Transverse colon (tissue), 4 donors: Measurements from ENCODE around the gene MARK2. TPM values are rescaled to one million over a fixed set of nuclear protein-coding genes. Genes with fewer than 3 reads are reported as not detected.
A peak's percentile ranks its signal among the peaks of the same experiment; 100 is the strongest.

Experiments
- DNase-seq: peaks from one replicate; pipeline ENCODE4 v3.0.0-alpha.2; 2019
- H3K27ac ChIP-seq, 4 donors: fragments of 200-600 bp; sonication (generic); 2 replicates each; pipeline ENCODE4 v1.5.1; 2016 to 2018; ENCODE audit warnings: inconsistent platforms in 4 of 4
- H3K27me3 ChIP-seq: fragments of 200-600 bp; sonication (generic); 2 replicates; pipeline ENCODE4 v1.5.1; 2017; ENCODE audit warnings: inconsistent platforms
- H3K36me3 ChIP-seq, 4 donors: fragments of 200-600 bp; sonication (generic); 2 replicates each; pipeline ENCODE4 v1.5.1; 2017 to 2019; ENCODE audit warnings: inconsistent platforms in 4 of 4
- H3K4me1 ChIP-seq, 4 donors: fragments of 200-600 bp; sonication (generic); 2 replicates each; pipeline ENCODE4 v1.5.1; 2017 to 2020; ENCODE audit warnings: inconsistent platforms in 4 of 4
- H3K4me3 ChIP-seq, 4 donors: fragments of 200-600 bp; sonication (generic); 1 replicate in 1 of 4; 2 replicates in 3 of 4; pipeline versions ENCODE4 v1.5.1 to v1.6.1; 2017 to 2019; ENCODE audit warnings: inconsistent platforms in 4 of 4
- H3K9me3 ChIP-seq, 2 donors: fragments of 200-600 bp; sonication (generic); 2 replicates each; pipeline ENCODE4 v1.5.1; 2017 to 2019; ENCODE audit warnings: inconsistent platforms in 2 of 2
- EP300 ChIP-seq: sonication (generic); formaldehyde crosslinking; IDR thresholded peaks from one replicate; pipeline ENCODE4 v1.6.1; 2017; ENCODE audit warnings: antibody characterized with exemption, low read depth
- POLR2A ChIP-seq: fragments of 450-650 bp; IDR thresholded peaks from one replicate; pipeline ENCODE4 v1.6.1; 2016; ENCODE audit warnings: antibody characterized with exemption, mild to moderate bottlenecking, moderate library complexity
- POLR2AphosphoS5 ChIP-seq, 3 donors: sonication (generic); formaldehyde crosslinking; IDR thresholded peaks; one replicate each; pipeline ENCODE4 v1.6.1; 2016; ENCODE audit warnings: antibody characterized with exemption in 3 of 3
- WGBS, 2 donors: methylation state at CpG; one replicate each; pipeline ENCODE4 v1.1.5; 2018; ENCODE audit warnings: low coverage in 1 of 2; 5-methylcytosine and 5-hydroxymethylcytosine counted together
- in situ Hi-C, 4 donors: fragments of 200-750 bp; cut with MboI; loops; one replicate each; pipeline versions ENCODE4 v1.15.0 to v1.15.1; 2017; ENCODE audit warnings: low sequenced_read_pairs in 3 of 4, low pct_ligation_motif_present in 1 of 4, low pct_unique_long_range_greater_than_20kb in 1 of 4
- intact Hi-C: fragments of 100-400 bp; cut with DNase I; formaldehyde crosslinking; loops from one replicate; pipeline ENCODE4 v1.15.1; 2023; ENCODE audit warnings: low total_unique reads
- total RNA-seq, 4 donors: library from RNA; depleted of rRNA; stranded (reverse); fragments of >200 nt; gene quantifications; one replicate each; pipeline ENCODE4 v1.1.0, GENCODE V29; 2016
- TF ChIP-seq, protein P1 (sequence below), 5 experiments: fragments of 200-600 bp in 3 of 5; fragments of 450-650 bp in 2 of 5; sonication (generic) in 3 of 5; IDR thresholded peaks; 1 replicate in 2 of 5; 2 replicates in 3 of 5; pipeline ENCODE4 v1.5.1; 2016 to 2017; ENCODE audit warnings: antibody characterized with exemption in 5 of 5, inconsistent platforms in 3 of 5, mild to moderate bottlenecking in 2 of 5, moderate library complexity in 1 of 5

MARK2 gene
- total RNA-seq, 4 donors from 2014 or later, result 33.0 to 106 (median 77.8) TPM

GRCh38 chr11:63871962-63872799, 33.3 kb downstream of the MARK2 start:
- in situ Hi-C loops, result no loop called here
- TF ChIP-seq POLR2A (no peak), EP300 (no peak), POLR2AphosphoS5 (IDR thresholded peaks at IDR 0.05) (peak; percentile 42 to 79 (median 67))
- TF ChIP-seq, protein P1, sequence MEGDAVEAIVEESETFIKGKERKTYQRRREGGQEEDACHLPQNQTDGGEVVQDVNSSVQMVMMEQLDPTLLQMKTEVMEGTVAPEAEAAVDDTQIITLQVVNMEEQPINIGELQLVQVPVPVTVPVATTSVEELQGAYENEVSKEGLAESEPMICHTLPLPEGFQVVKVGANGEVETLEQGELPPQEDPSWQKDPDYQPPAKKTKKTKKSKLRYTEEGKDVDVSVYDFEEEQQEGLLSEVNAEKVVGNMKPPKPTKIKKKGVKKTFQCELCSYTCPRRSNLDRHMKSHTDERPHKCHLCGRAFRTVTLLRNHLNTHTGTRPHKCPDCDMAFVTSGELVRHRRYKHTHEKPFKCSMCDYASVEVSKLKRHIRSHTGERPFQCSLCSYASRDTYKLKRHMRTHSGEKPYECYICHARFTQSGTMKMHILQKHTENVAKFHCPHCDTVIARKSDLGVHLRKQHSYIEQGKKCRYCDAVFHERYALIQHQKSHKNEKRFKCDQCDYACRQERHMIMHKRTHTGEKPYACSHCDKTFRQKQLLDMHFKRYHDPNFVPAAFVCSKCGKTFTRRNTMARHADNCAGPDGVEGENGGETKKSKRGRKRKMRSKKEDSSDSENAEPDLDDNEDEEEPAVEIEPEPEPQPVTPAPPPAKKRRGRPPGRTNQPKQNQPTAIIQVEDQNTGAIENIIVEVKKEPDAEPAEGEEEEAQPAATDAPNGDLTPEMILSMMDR (IDR thresholded peaks at IDR 0.05), result peak; percentile 34 to 71 (median 37)
- WGBS, 2 donors, result 10 to 19% methylated on average over 2 to 11 of the region's 11 CpGs
- H3K4me3 ChIP-seq, result peak overlapping the region in 1 of 4 donors; percentile 1
- H3K4me1 ChIP-seq, result peaks cover 44 to 77% (median 64%) of the 10 kb centered on the region in 4 donors
- no peaks in the 10 kb centered on the region for H3K9me3 ChIP-seq
- intact Hi-C loops, result no loop called here
- H3K36me3 ChIP-seq, result no peaks in the 10 kb centered on the region
- no peaks in the 10 kb centered on the region for H3K27me3 ChIP-seq
- DNase-seq, result peak; percentile 87
- peak overlapping the region; percentile 74 to 85 (median 82) for H3K27ac ChIP-seq

GRCh38 chr11:63872800-63873197, 33.9 kb downstream of the MARK2 start:
- Histone ChIP-seq H3K27ac (peak overlapping the region; percentile 74 to 85 (median 82)), H3K9me3 (no peaks in the 10 kb centered on the region), H3K4me1 (peaks cover 44 to 71% (median 57%) of the 10 kb centered on the region in 4 donors), H3K27me3 (no peaks in the 10 kb centered on the region), H3K36me3 (no peaks in the 10 kb centered on the region), H3K4me3 (peak overlapping the region in 1 of 4 donors; percentile 1)
- DNase-seq, result peak; percentile 45
- TF ChIP-seq EP300 (no peak), POLR2AphosphoS5 (IDR thresholded peaks at IDR 0.05) (no peak), POLR2A (no peak)
- TF ChIP-seq, protein P1 (IDR thresholded peaks at IDR 0.05), result no peak
- WGBS, 2 donors, result 32% methylated on average over 5 of the region's 5 CpGs; no CpG with 5 or more reads in 1 of the 2 donors
- intact Hi-C loops, result no loop called here
- in situ Hi-C loops, result no loop called here

- H3K4me1 ChIP-seq, result peaks cover 44 to 67% (median 53%) of the 10 kb centered on the region in 4 donors
- no peak for TF ChIP-seq POLR2AphosphoS5 (IDR thresholded peaks at IDR 0.05)
- TF ChIP-seq, protein P1 (IDR thresholded peaks at IDR 0.05), result no peak
- TF ChIP-seq POLR2A, result no peak
- no peak for TF ChIP-seq EP300
- no peaks in the 10 kb centered on the region for H3K9me3 ChIP-seq
- in situ Hi-C loops, result no loop called here
- intact Hi-C loops, result no loop called here
- DNase-seq, result no peak
- no peaks in the 10 kb centered on the region for H3K36me3 ChIP-seq
- H3K27ac ChIP-seq, result peak overlapping the region; percentile 74 to 85 (median 82)
- WGBS, 2 donors, result 33 to 69% methylated on average over 1 to 5 of the region's 5 CpGs
- H3K27me3 ChIP-seq, result no peaks in the 10 kb centered on the region
- H3K4me3 ChIP-seq, result no peak overlapping the region
Observed at GRCh38 chr11:63873311-63873710, 34.4 kb downstream of the MARK2 start.

DNA sequence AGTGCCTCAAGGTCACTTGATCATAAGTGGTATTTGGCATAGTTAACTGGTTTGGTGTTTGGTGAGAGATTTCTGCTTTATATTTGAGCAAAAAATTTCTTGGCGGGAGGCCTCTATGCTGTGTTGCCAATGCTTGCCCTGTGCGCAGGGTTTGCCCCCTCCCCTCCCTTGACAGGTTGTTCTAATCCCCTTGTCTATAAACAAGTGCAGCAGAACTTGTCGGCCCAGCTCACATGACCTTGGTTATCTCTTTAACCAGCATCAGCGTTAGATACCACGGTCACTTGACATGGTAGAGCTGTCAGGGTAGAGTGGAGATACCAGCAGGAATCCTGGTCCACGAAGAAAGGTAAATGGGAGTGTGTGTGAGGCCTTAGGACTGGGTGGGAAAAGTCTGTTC, 35.6 kb downstream of the MARK2 start:
- 60 to 68% methylated on average over 2 to 6 of the region's 6 CpGs for WGBS, 2 donors
- no peaks in the 10 kb centered on the region for H3K27me3 ChIP-seq
- in situ Hi-C loops (no loop called here), intact Hi-C loops (no loop called here)
- H3K4me3 ChIP-seq, result no peak overlapping the region
- H3K9me3 ChIP-seq, result no peaks in the 10 kb centered on the region
- no peak overlapping the region for H3K27ac ChIP-seq
- peaks cover 36 to 65% (median 50%) of the 10 kb centered on the region in 4 donors for H3K4me1 ChIP-seq
- H3K36me3 ChIP-seq, result no peaks in the 10 kb centered on the region
- DNase-seq, result no peak
- TF ChIP-seq POLR2AphosphoS5 (IDR thresholded peaks at IDR 0.05) (no peak), EP300 (no peak), POLR2A (no peak)
- TF ChIP-seq, protein P1 (IDR thresholded peaks at IDR 0.05), result no peak
